GM23338 (cell line): ENCODE measurements around the gene SPACA4. TPM values are rescaled to one million over a fixed set of nuclear protein-coding genes. Genes with fewer than 3 reads are reported as not detected.

Experiments
- ATAC-seq: fragments of 200-7000 bp; cut with Tn5 transposase; 3 replicates; pipeline ENCODE4 v1.9.1; 2020
- DNase-seq: peaks from one replicate; pipeline ENCODE4 v3.0.0-alpha.2; 2015; ENCODE audit warnings: low spot score
- H2AFZ ChIP-seq: fragments of 200-600 bp; sonication (generic); 2 replicates; pipeline ENCODE4 v1.8.0; 2016; ENCODE audit warnings: antibody characterized with exemption, mild to moderate bottlenecking, moderate library complexity
- H3F3A ChIP-seq: fragments of 200-600 bp; sonication (generic); replicated peaks from 2 replicates; pipeline ENCODE4 v1.8.0; 2017; ENCODE audit warnings: antibody characterized with exemption, mixed run types, low read depth
- H3K27ac ChIP-seq: fragments of 200-600 bp; sonication (generic); 2 replicates; pipeline ENCODE4 v1.6.1; 2016; ENCODE audit warnings: low read depth
- H3K27me3 ChIP-seq: fragments of 200-600 bp; sonication (generic); 2 replicates; pipeline ENCODE4 v1.8.0; 2016; ENCODE audit warnings: mild to moderate bottlenecking, mixed run types, moderate library complexity; ENCODE audit not compliant: insufficient read depth
- H3K36me3 ChIP-seq: fragments of 200-600 bp; sonication (generic); 2 replicates; pipeline ENCODE4 v1.8.0; 2016; ENCODE audit warnings: mild to moderate bottlenecking; ENCODE audit not compliant: insufficient read depth
- H3K4me1 ChIP-seq: fragments of 200-600 bp; sonication (generic); 2 replicates; pipeline ENCODE4 v1.8.0; 2016; ENCODE audit warnings: mild to moderate bottlenecking, moderate library complexity; ENCODE audit not compliant: insufficient read depth
- H3K4me2 ChIP-seq: fragments of 200-600 bp; sonication (generic); 2 replicates; pipeline ENCODE4 v1.7.1; 2017; ENCODE audit warnings: mixed run types
- H3K4me3 ChIP-seq: fragments of 200-600 bp; sonication (generic); 2 replicates; pipeline ENCODE4 v1.6.1; 2016; ENCODE audit warnings: mixed run types
- H3K79me2 ChIP-seq: fragments of 200-600 bp; sonication (generic); replicated peaks from 2 replicates; pipeline ENCODE4 v1.8.0; 2017; ENCODE audit warnings: mild to moderate bottlenecking; ENCODE audit not compliant: insufficient read depth
- H3K9me2 ChIP-seq: fragments of 200-600 bp; sonication (generic); 2 replicates; pipeline ENCODE4 v1.8.0; 2017; ENCODE audit not compliant: insufficient read depth
- H4K20me1 ChIP-seq: fragments of 200-600 bp; sonication (generic); replicated peaks from 2 replicates; pipeline ENCODE4 v1.8.0; 2017; ENCODE audit warnings: mild to moderate bottlenecking; ENCODE audit not compliant: insufficient read depth
- H3K27ac Mint-ChIP-seq: 2 replicates; pipeline ENCODE4 v1.8.0; 2020; ENCODE audit warnings: inconsistent platforms, mild to moderate bottlenecking, moderate library complexity, mixed read lengths
- H3K27me3 Mint-ChIP-seq: 3 replicates; pipeline ENCODE4 v1.8.0; 2022; ENCODE audit warnings: low read depth, mild to moderate bottlenecking, moderate library complexity, mixed read lengths, inconsistent platforms; ENCODE audit not compliant: insufficient read depth, poor library complexity
- H3K36me3 Mint-ChIP-seq: 3 replicates; pipeline ENCODE4 v1.8.0; 2021; ENCODE audit warnings: low read depth, mild to moderate bottlenecking, inconsistent platforms, moderate library complexity, mixed read lengths
- H3K4me1 Mint-ChIP-seq: 3 replicates; pipeline ENCODE4 v1.8.0; 2020; ENCODE audit warnings: mild to moderate bottlenecking, inconsistent platforms, mixed read lengths
- H3K4me3 Mint-ChIP-seq: 3 replicates; pipeline ENCODE4 v1.8.0; 2021; ENCODE audit warnings: moderate library complexity, mild to moderate bottlenecking, inconsistent platforms, mixed read lengths
- H3K9me3 Mint-ChIP-seq: 3 replicates; pipeline ENCODE4 v1.8.0; 2020; ENCODE audit warnings: moderate library complexity, mild to moderate bottlenecking, inconsistent platforms, mixed read lengths
- CREB1 ChIP-seq: fragments of 250-450 bp; sonication (Bioruptor Pico); IDR thresholded peaks from 2 replicates; pipeline ENCODE4 v1.5.0; 2020; ENCODE audit warnings: low read depth, mild to moderate bottlenecking, moderate library complexity
- CTCF ChIP-seq, 2 experiments: fragments of 200-600 bp in 1 of 2; sonication (generic) in 1 of 2; conservative IDR thresholded peaks; 2 replicates each; pipeline versions ENCODE4 v1.5.1 to v1.6.1; 2016 to 2017; ENCODE audit warnings: antibody characterized with exemption in 2 of 2, low read depth in 2 of 2, mild to moderate bottlenecking in 2 of 2, moderate library complexity in 1 of 2
- ETS1 ChIP-seq: IDR thresholded peaks from 2 replicates; pipeline ENCODE4 v1.6.1; 2016; ENCODE audit warnings: antibody characterized with exemption
- EZH2 ChIP-seq: fragments of 200-600 bp; sonication (generic); IDR thresholded peaks from one replicate; pipeline ENCODE4 v1.8.0; 2017; ENCODE audit warnings: antibody characterized with exemption, mild to moderate bottlenecking, low read depth; ENCODE audit not compliant: unreplicated experiment
- EZH2phosphoT487 ChIP-seq: fragments of 200-600 bp; sonication (generic); IDR thresholded peaks from one replicate; pipeline ENCODE4 v1.8.1; 2018; ENCODE audit warnings: antibody characterized with exemption; ENCODE audit not compliant: unreplicated experiment
- JUNB ChIP-seq: IDR thresholded peaks from one replicate; pipeline ENCODE4 v1.6.1; 2016; ENCODE audit warnings: antibody characterized with exemption; ENCODE audit not compliant: unreplicated experiment
- NANOG ChIP-seq: IDR thresholded peaks from 2 replicates; pipeline ENCODE4 v1.6.1; 2016; ENCODE audit warnings: antibody characterized with exemption, borderline replicate concordance
- REST ChIP-seq: IDR thresholded peaks from one replicate; pipeline ENCODE4 v1.6.1; 2018; ENCODE audit warnings: antibody characterized with exemption; ENCODE audit not compliant: unreplicated experiment
- STAT1 ChIP-seq: IDR thresholded peaks from one replicate; pipeline ENCODE4 v1.6.1; 2016; ENCODE audit warnings: antibody characterized with exemption; ENCODE audit not compliant: unreplicated experiment
- ZNF331 ChIP-seq: fragments of 250-450 bp; sonication (Bioruptor Pico); IDR thresholded peaks from 2 replicates; pipeline ENCODE4 v1.5.0; 2020; ENCODE audit warnings: low read depth, mild to moderate bottlenecking, moderate library complexity
- polyA plus RNA-seq: library from polyadenylated mRNA; unstranded; fragments of >200 nt; fragmentation: Nextera tagmentation; extraction: Ambion mirVana; gene quantifications from 2 replicates; pipeline ENCODE4 v1.2.1, GENCODE V29; 2016
- total RNA-seq: library from RNA; depleted of rRNA; stranded (reverse); fragments of >200 nt; shearing (Covaris generic); gene quantifications from 2 replicates; pipeline ENCODE4 v1.2.3, GENCODE V29; 2014

The SPACA4 gene
- total and polyA plus RNA-seq, 2 experiments from 2014 or later: not detected

GRCh38 chr19:48645620-48646000, 39.1 kb downstream of the SPACA4 start:
- Mint-ChIP-seq H3K4me3 (peak overlapping the region; percentile 91), H3K4me1 (peaks cover 10% of the 10 kb centered on the region), H3K27me3 (peaks cover 16% of the 10 kb centered on the region), H3K9me3 (no peaks in the 10 kb centered on the region), H3K36me3 (peaks cover 19% of the 10 kb centered on the region), H3K27ac (peak overlapping the region; percentile 90)
- no peaks in the 10 kb centered on the region for H3K36me3 ChIP-seq
- no peaks in the 10 kb centered on the region for H3K79me2 ChIP-seq
- H3K9me2 ChIP-seq: no peaks in the 10 kb centered on the region
- peak; percentile 12 for ATAC-seq
- peak overlapping the region; percentile 99 for H3K4me2 ChIP-seq
- no peaks in the 10 kb centered on the region for H4K20me1 ChIP-seq
- peak overlapping the region; percentile 91 for H3K27ac ChIP-seq
- DNase-seq: peak; percentile 68
- peaks cover 5% of the 10 kb centered on the region; the same call in 1 of the 2 replicates for H3K4me1 ChIP-seq
- H3K4me3 ChIP-seq: peak overlapping the region; percentile 75
- 0 out of 2 replicates have a peak, but pooled peaks cover 13% of the 10 kb centered on the region for H3F3A ChIP-seq
- TF ChIP-seq STAT1 (no peak), CTCF (conservative IDR thresholded peaks at IDR 0.05; ENCODE audit: low read depth in 2 of 2) (no peak), NANOG (no peak), CREB1 (no peak), ETS1 (no peak), JUNB (no peak)
- H3K27me3 ChIP-seq: 0 out of 2 replicates have a peak, but pooled peaks cover 7% of the 10 kb centered on the region
- H2AFZ ChIP-seq: peak overlapping the region; percentile 92

- Histone ChIP-seq H3K4me1 (peaks cover 5% of the 10 kb centered on the region; the same call in 1 of the 2 replicates), H3K27ac (peak within 1 kb of the TSS; percentile 91), H3F3A (0 out of 2 replicates have a peak, but pooled peaks cover 13% of the 10 kb centered on the region), H2AFZ (peak within 1 kb of the TSS; percentile 92), H3K36me3 (no peaks in the 10 kb centered on the region), H3K4me3 (peak within 1 kb of the TSS; percentile 75), H4K20me1 (no peaks in the 10 kb centered on the region), H3K79me2 (no peaks in the 10 kb centered on the region), H3K27me3 (0 out of 2 replicates have a peak, but pooled peaks cover 3% of the 10 kb centered on the region), H3K4me2 (peak within 1 kb of the TSS; percentile 99), H3K9me2 (no peaks in the 10 kb centered on the region)
- H3K27me3 Mint-ChIP-seq: peaks cover 16% of the 10 kb centered on the region
- peak within 1 kb of the TSS; percentile 91 for H3K4me3 Mint-ChIP-seq
- peak; percentile 76 for ATAC-seq
- H3K4me1 Mint-ChIP-seq: peaks cover 10% of the 10 kb centered on the region
- peak; percentile 86 for DNase-seq
- peaks cover 16% of the 10 kb centered on the region for H3K36me3 Mint-ChIP-seq
- H3K27ac Mint-ChIP-seq: peak within 1 kb of the TSS; percentile 90
- peaks cover 2% of the 10 kb centered on the region; the same call in 1 of the 3 replicates for H3K9me3 Mint-ChIP-seq
- TF ChIP-seq STAT1: no peak
- no peak for TF ChIP-seq REST
- TF ChIP-seq JUNB: no peak
- no peak for TF ChIP-seq ZNF331 (CRISPR knock-in tag)
- peak; percentile 23; the same call in 1 of the 2 replicates for TF ChIP-seq CREB1
- TF ChIP-seq EZH2: no peak
- TF ChIP-seq EZH2phosphoT487: no peak
- peak; percentile 80 to 98 for TF ChIP-seq CTCF (conservative IDR thresholded peaks at IDR 0.05; ENCODE audit: low read depth in 2 of 2)
These were observed 39.6 kb downstream of the SPACA4 start, which contains the start of gene CA11 for GRCh38 chr19:48646001-48646721. TSS of gene CA11 (minus strand) at chr19:48646187. CDS start at chr19:48645632, 555 bp downstream.
